DOHH2 (cell line): Measurements from ENCODE around the gene GATAD1.

Experiments
- H3F3A ChIP-seq: fragments of 200-600 bp; sonication (generic), shearing (Covaris generic); 2 replicates; pipeline ENCODE4 v1.6.0; 2016; ENCODE audit warnings: antibody characterized with exemption, mild to moderate bottlenecking; ENCODE audit not compliant: control insufficient read depth, insufficient read depth
- H3K27ac ChIP-seq: fragments of 200-600 bp; sonication (generic); 2 replicates; pipeline ENCODE4 v1.5.1; 2014; ENCODE audit warnings: low read depth, mild to moderate bottlenecking, low read length, moderate library complexity
- H3K27me3 ChIP-seq: fragments of 200-600 bp; sonication (generic); 2 replicates; pipeline ENCODE4 v1.6.1; 2014; ENCODE audit warnings: mild to moderate bottlenecking, low read length, mixed read lengths; ENCODE audit not compliant: control insufficient read depth
- H3K36me3 ChIP-seq: fragments of 200-600 bp; sonication (generic); 2 replicates; pipeline ENCODE4 v1.6.1; 2014; ENCODE audit warnings: mild to moderate bottlenecking, low read length, moderate library complexity, mixed read lengths; ENCODE audit not compliant: control insufficient read depth
- H3K4me1 ChIP-seq: fragments of 200-600 bp; sonication (generic); 2 replicates; pipeline ENCODE4 v1.6.1; 2014; ENCODE audit warnings: mild to moderate bottlenecking, low read length, mixed read lengths; ENCODE audit not compliant: control insufficient read depth
- H3K4me2 ChIP-seq: fragments of 200-600 bp; sonication (generic); 2 replicates; pipeline ENCODE4 v1.6.0; 2014; ENCODE audit warnings: mild to moderate bottlenecking, low read length, moderate library complexity
- H3K4me3 ChIP-seq: fragments of 200-600 bp; sonication (generic); 2 replicates; pipeline ENCODE4 v1.5.1; 2014; ENCODE audit warnings: mild to moderate bottlenecking, low read length, mixed read lengths
- H3K79me2 ChIP-seq: fragments of 200-600 bp; sonication (generic); 2 replicates; pipeline ENCODE4 v1.6.1; 2014; ENCODE audit warnings: mild to moderate bottlenecking, low read length, mixed read lengths; ENCODE audit not compliant: control insufficient read depth
- H3K9me2 ChIP-seq: fragments of 200-600 bp; sonication (generic); replicated peaks from 2 replicates; pipeline ENCODE4 v1.6.1; 2014; ENCODE audit warnings: mild to moderate bottlenecking, low read length, mixed read lengths; ENCODE audit not compliant: control insufficient read depth
- H3K9me3 ChIP-seq: fragments of 200-600 bp; sonication (generic); 2 replicates; pipeline ENCODE4 v1.6.1; 2014; ENCODE audit warnings: antibody characterized with exemption, low read length, mixed read lengths; ENCODE audit not compliant: control insufficient read depth, insufficient read depth
- H4K20me1 ChIP-seq: fragments of 200-600 bp; sonication (generic); 2 replicates; pipeline ENCODE4 v1.6.0; 2014; ENCODE audit warnings: low read depth, mild to moderate bottlenecking, antibody characterized with exemption, low read length, moderate library complexity; ENCODE audit not compliant: control insufficient read depth, insufficient read depth
- CTCF ChIP-seq: fragments of 200-600 bp; sonication (generic); IDR thresholded peaks from one replicate; pipeline ENCODE4 v1.5.1; 2014; ENCODE audit warnings: antibody characterized with exemption, mild to moderate bottlenecking, low read depth, low read length; ENCODE audit not compliant: poor library complexity, severe bottlenecking
- EZH2phosphoT487 ChIP-seq: fragments of 200-600 bp; sonication (generic); IDR thresholded peaks from 2 replicates; pipeline ENCODE4 v1.6.1; 2017; ENCODE audit warnings: borderline replicate concordance, mild to moderate bottlenecking, antibody characterized with exemption, low read length, moderate library complexity, mixed read lengths

The GATAD1 gene

GRCh38 chr7:92461027-92462003, 14.0 kb downstream of the GATAD1 start:
- TF ChIP-seq CTCF: peak; percentile 94
- no peak for TF ChIP-seq EZH2phosphoT487
- no peak overlapping the region for H3K27ac ChIP-seq
- no peaks in the 10 kb centered on the region for H3K9me3 ChIP-seq
- peak overlapping the region; percentile 19 for H3K4me2 ChIP-seq
- no peaks in the 10 kb centered on the region for H3K79me2 ChIP-seq
- H3K4me1 ChIP-seq: peaks cover 3% of the 10 kb centered on the region
- H3K9me2 ChIP-seq: no peaks in the 10 kb centered on the region
- peaks cover 7% of the 10 kb centered on the region for H3F3A ChIP-seq
- no peaks in the 10 kb centered on the region for H3K27me3 ChIP-seq
- H4K20me1 ChIP-seq: no peaks in the 10 kb centered on the region
- no peak overlapping the region for H3K4me3 ChIP-seq
- H3K36me3 ChIP-seq: peaks cover 4% of the 10 kb centered on the region

GRCh38 chr7:92462560-92462959, 15.3 kb downstream of the GATAD1 start:
- H3K4me1 ChIP-seq: peaks cover 3% of the 10 kb centered on the region
- H3K79me2 ChIP-seq: no peaks in the 10 kb centered on the region
- H3K4me2 ChIP-seq: no peak overlapping the region
- TF ChIP-seq CTCF (no peak), EZH2phosphoT487 (no peak)
- H3K4me3 ChIP-seq: no peak overlapping the region
- no peaks in the 10 kb centered on the region for H3K36me3 ChIP-seq
- no peaks in the 10 kb centered on the region for H3K27me3 ChIP-seq
- no peaks in the 10 kb centered on the region for H4K20me1 ChIP-seq
- peaks cover 7% of the 10 kb centered on the region for H3F3A ChIP-seq
- H3K9me2 ChIP-seq: no peaks in the 10 kb centered on the region
- H3K27ac ChIP-seq: no peak overlapping the region
- H3K9me3 ChIP-seq: no peaks in the 10 kb centered on the region

- Histone ChIP-seq H3F3A (peaks cover 7% of the 10 kb centered on the region), H3K27me3 (no peaks in the 10 kb centered on the region), H3K4me1 (peaks cover 3% of the 10 kb centered on the region), H4K20me1 (no peaks in the 10 kb centered on the region), H3K79me2 (no peaks in the 10 kb centered on the region), H3K9me2 (no peaks in the 10 kb centered on the region), H3K36me3 (no peaks in the 10 kb centered on the region), H3K9me3 (0 out of 2 replicates have a peak, but pooled peaks cover 2% of the 10 kb centered on the region), H3K4me2 (no peak overlapping the region), H3K27ac (no peak overlapping the region), H3K4me3 (no peak overlapping the region)
- TF ChIP-seq CTCF (no peak), EZH2phosphoT487 (no peak)
These were observed 17.2 kb downstream of the GATAD1 start for GRCh38 chr7:92464515-92464914.
